A549 (cell line): ENCODE data around the gene OR56A3.

ENCODE experiments used
- CTCF ChIP-seq: fragments of >200 bp; sonication (Bioruptor Twin); formaldehyde crosslinking; IDR thresholded peaks from 3 replicates; pipeline ENCODE4 v1.5.1; 2016
- PHF8 ChIP-seq: fragments of 200-600 bp; sonication (generic); IDR thresholded peaks from 2 replicates; pipeline ENCODE4 v1.6.1; 2016; ENCODE audit warnings: low read depth, mild to moderate bottlenecking, antibody characterized with exemption, moderate library complexity, borderline replicate concordance
- POLR2AphosphoS2 ChIP-seq: conservative IDR thresholded peaks from 2 replicates; pipeline ENCODE4 v1.6.1; 2012; ENCODE audit warnings: low read length, improper control_type of control experiment, inconsistent platforms

GRCh38 chr11:5928811-5929210, 13.2 kb upstream of the OR56A3 start:
- no peak for TF ChIP-seq POLR2AphosphoS2
- TF ChIP-seq CTCF, result no peak
- no peak for TF ChIP-seq PHF8
